ES-I3 (cell line): Measurements from ENCODE around the gene ADCY5.

Source experiments
- H3K36me3 ChIP-seq: 2 replicates; pipeline ENCODE4 v1.6.1; 2013; ENCODE audit warnings: mild to moderate bottlenecking, low read length, control low read depth, moderate library complexity; ENCODE audit not compliant: insufficient read depth
- H3K4me1 ChIP-seq: 2 replicates; pipeline ENCODE4 v1.6.1; 2013; ENCODE audit warnings: mild to moderate bottlenecking, control low read depth, low read length; ENCODE audit not compliant: insufficient read depth
- H3K9ac ChIP-seq: 2 replicates; pipeline ENCODE4 v1.6.1; 2013; ENCODE audit warnings: low read depth, mild to moderate bottlenecking, low read length, moderate library complexity
- H3K9me3 ChIP-seq: 2 replicates; pipeline ENCODE4 v1.6.1; 2013; ENCODE audit warnings: mild to moderate bottlenecking, low read length, moderate library complexity; ENCODE audit not compliant: control insufficient read depth, insufficient read depth

ADCY5 gene

DNA sequence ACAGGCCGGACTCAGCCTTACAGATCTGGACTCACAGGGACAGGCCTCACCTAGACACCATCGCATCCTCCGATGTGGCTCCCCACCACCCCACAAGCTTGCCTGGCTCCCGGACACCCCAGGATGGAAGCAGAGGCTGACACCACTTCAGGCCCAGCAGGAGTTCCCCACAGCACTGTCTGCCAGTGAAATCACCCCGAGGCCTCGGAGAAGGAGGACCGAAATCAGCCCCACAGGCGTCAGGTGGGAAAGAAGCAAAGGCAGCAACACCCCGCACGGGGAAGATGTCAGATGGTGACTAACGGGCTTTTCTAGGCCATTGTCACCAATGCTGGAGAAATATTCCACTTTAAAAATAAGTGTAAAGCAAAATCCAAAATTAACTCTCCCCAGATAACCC, 18.6 kb downstream of the ADCY5 start:
- no peak overlapping the region for H3K9ac ChIP-seq

DNA sequence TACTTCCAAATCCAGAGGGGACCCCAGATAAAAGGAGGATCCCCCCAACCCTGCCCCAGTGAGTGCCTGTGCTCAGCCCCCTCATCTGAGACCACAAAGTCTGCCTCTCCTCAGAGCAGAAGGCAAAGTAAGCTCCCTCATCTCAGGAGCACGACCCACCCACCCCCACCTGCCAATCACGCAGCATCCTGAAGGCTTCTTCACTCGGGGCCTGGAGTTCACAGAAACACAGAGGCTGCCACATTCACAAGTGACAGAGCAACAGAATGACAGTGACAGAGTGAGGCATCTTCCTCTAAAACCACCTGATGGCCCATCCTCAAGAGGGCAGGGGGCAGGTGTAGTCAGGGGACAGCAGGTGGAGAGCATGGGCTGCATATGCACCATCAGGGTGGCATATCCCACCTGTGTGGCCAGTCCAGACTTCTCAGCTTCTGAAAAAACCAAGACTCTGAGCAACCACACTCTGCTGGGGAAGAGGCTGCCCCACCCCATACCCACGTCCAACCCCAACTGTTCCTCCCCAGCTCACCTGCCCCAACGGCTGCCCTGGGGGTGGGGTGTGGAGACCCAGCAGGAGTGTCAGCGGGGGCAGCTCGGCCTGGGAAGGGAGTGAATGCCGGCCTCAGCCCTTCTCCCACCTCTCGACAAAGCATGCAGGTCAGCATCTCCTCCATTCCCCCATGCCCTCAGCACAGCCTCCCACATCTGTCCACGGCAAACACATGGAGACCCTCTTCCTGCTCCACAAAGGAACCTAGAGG, 19.3 kb downstream of the ADCY5 start:
- Histone ChIP-seq H3K4me1 (no peaks in the 10 kb centered on the region), H3K36me3 (no peaks in the 10 kb centered on the region), H3K9me3 (no peaks in the 10 kb centered on the region), H3K9ac (no peak overlapping the region)

More for the DNA sequence above, 18.6 kb downstream of the ADCY5 start:
- no peaks in the 10 kb centered on the region for H3K9me3 ChIP-seq
- H3K4me1 ChIP-seq, result no peaks in the 10 kb centered on the region
- H3K36me3 ChIP-seq, result no peaks in the 10 kb centered on the region

- Histone ChIP-seq H3K4me1 (no peaks in the 10 kb centered on the region), H3K9ac (no peak overlapping the region), H3K9me3 (no peaks in the 10 kb centered on the region), H3K36me3 (no peaks in the 10 kb centered on the region)
These were observed 23.7 kb downstream of the ADCY5 start for GRCh38 chr3:123424999-123425712.

GRCh38 chr3:123424321-123424998, 24.4 kb downstream of the ADCY5 start:
- H3K9me3 ChIP-seq, result no peaks in the 10 kb centered on the region
- no peaks in the 10 kb centered on the region for H3K4me1 ChIP-seq
- H3K36me3 ChIP-seq, result no peaks in the 10 kb centered on the region
- H3K9ac ChIP-seq, result no peak overlapping the region

DNA sequence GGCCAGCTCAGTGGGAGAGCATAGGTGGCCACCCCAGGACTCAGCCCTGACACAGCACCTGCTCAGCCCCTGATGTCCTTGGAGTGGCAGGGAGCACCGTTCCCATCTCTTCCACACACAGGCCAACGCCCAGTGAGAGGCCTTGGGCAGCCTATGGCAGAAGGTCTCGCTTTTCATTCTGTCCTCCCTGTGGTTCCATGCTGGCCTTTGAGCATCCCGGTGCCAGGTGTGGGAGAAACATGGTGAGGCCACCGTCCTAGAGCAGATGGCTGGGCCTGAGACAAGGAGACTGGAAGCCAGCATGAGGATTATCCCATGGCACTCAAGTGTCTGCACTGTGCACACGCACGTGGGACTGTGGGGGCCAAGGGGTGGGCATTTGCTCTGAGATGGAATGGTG, 25.1 kb downstream of the ADCY5 start:
- no peaks in the 10 kb centered on the region for H3K36me3 ChIP-seq
- no peaks in the 10 kb centered on the region for H3K9me3 ChIP-seq
- H3K9ac ChIP-seq, result no peak overlapping the region
- no peaks in the 10 kb centered on the region for H3K4me1 ChIP-seq

DNA sequence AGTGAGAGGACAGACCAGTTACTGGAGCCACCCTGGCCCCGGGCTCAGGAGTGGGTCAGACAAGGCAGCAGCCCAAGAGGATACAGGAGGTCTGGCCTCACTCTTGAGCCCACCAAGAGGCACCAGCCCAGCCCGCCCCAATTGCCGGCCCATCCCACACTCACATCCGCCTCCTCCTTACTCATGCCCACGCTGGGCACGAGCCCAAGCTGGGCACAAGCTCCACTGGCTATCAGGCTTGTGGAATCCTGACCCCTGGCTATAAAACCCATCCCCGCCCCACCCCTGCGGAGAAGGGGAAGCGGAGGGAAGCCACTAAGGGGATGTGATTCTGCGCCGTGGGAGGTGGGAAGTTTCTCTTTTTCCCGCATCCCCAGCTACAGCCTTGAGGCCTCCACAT, 25.9 kb downstream of the ADCY5 start:
- Histone ChIP-seq H3K9ac (no peak overlapping the region), H3K4me1 (no peaks in the 10 kb centered on the region), H3K9me3 (no peaks in the 10 kb centered on the region), H3K36me3 (no peaks in the 10 kb centered on the region)

GRCh38 chr3:123422457-123422856, 26.4 kb downstream of the ADCY5 start:
- Histone ChIP-seq H3K9ac (no peak overlapping the region), H3K36me3 (no peaks in the 10 kb centered on the region), H3K4me1 (no peaks in the 10 kb centered on the region), H3K9me3 (no peaks in the 10 kb centered on the region)

DNA sequence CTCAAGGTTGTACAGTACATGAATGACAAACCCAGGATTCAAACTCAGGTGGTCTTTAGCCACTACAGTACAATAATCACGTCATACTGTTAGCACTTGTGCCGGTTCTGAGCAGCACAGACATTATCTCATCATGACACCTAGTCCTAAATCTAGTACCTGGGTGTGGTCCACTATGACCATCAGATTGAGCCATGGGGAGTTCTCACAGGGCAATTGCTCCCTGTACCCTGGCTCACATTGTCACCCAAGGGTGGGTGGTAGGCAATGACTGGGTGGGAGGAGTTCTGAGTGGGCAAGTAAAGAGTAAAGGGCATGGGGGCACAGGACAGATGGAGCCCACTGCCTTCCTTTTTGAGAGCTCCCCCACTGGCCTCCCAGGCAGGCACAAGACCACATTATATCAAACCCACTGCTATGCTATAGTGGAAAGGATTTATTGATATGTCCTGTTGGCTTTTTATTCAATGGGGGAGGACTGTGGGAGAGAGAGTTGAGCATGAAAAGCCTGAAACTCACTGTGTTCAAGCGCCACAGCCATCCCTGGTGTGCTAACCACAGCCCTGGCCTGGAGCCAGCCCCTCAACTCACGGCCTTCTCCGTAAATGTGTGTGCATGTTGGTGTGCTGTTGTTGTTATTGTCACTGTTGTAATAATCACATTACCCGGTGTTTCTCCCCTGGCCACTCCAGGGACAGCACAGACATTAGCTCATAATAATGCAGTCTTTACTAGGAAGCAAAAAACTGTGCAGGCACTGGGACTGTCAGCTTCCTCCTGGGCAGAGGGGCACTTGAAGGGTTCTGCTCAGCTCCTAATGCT, 27.3 kb downstream of the ADCY5 start:
- Histone ChIP-seq H3K4me1 (no peaks in the 10 kb centered on the region), H3K9me3 (no peaks in the 10 kb centered on the region), H3K9ac (no peak overlapping the region), H3K36me3 (no peaks in the 10 kb centered on the region)

DNA sequence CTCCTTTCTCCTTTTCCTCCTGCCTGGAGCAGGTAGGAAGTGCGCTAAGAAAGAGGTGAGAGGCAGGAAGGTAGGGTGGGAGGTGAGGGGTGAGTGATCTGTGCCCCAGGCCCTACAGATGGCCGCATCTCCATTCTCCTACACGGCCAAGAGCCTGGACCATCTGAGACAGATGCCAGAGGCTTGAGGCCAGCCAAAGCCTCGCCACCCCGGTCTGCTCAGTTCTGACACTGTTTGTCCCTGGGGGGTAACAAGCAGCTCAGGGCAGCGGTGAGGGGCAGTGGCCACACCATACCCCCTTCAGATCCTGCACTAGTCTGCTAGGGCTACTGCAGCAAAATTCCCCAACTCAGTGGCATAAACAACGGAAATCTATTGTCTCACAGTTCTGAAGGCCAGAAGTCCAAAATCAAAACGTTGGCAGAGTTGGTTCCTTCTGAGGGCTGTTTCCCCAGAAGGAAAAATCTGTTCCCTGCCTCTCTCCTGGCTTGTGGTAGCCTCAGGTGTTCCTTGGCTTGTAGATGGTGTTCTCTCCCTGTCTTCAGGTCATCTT, 28.4 kb downstream of the ADCY5 start:
- Histone ChIP-seq H3K36me3 (no peaks in the 10 kb centered on the region), H3K4me1 (no peaks in the 10 kb centered on the region), H3K9ac (no peak overlapping the region), H3K9me3 (no peaks in the 10 kb centered on the region)

DNA sequence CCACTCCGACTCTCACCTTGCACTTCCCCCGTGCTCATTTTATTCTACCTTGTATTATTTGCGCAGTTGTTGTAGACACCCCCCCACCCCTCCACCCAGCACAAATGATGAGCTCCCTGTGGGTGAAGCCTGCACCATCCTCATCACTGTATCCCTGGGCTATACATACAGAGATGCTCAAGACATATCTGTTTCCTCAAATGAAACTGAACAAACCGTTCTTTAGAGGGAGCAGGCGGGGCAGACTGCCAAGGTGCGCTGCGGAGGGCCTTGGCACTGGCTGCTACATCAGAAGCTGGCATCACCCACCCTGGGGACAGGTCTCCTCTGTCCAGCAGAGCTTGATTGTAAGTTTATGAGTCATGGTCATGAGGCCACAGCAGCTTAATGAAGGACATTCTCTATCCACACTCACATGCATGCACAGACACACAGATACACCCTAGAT, 29.0 kb downstream of the ADCY5 start:
- Histone ChIP-seq H3K9me3 (no peaks in the 10 kb centered on the region), H3K9ac (no peak overlapping the region), H3K36me3 (no peaks in the 10 kb centered on the region), H3K4me1 (no peaks in the 10 kb centered on the region)

DNA sequence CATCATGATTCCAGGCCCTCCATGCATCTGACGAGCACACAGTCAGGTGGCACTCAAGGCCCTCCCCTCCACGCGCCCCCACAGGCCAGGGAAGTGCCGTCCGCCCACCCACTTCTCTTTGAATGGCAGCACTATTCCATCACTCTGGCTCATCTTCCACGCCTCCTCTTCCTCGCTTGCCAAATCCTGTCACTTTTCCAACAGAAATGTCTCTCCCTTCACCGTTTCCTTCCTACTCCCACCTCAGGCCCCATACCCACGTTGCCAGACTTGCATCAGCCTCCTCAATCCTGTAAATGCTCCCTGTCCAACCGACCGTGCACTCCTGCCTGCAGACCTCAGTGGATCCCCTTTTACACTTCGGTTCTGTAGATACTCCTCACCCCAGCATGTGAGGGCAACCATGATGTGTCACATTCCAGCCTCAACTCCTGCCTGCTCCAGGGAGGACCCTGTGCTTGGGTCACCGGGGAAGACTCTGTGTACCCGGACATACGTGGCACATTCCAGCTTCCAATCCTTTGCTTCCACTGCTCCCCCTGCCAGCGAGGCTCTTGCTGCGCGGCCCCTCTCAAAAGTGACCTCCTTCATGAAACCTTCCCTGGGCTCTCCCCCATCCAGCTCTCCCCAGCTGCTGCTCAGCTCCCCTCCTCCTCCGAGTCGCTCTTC, 29.6 kb downstream of the ADCY5 start:
- Histone ChIP-seq H3K4me1 (no peaks in the 10 kb centered on the region), H3K9me3 (no peaks in the 10 kb centered on the region), H3K36me3 (no peaks in the 10 kb centered on the region), H3K9ac (no peak overlapping the region)

GRCh38 chr3:123416647-123417046, 32.2 kb downstream of the ADCY5 start:
- H3K9ac ChIP-seq, result no peak overlapping the region
- H3K9me3 ChIP-seq, result no peaks in the 10 kb centered on the region
- no peaks in the 10 kb centered on the region for H3K36me3 ChIP-seq
- peaks cover 8% of the 10 kb centered on the region; the same call in 1 of the 2 replicates for H3K4me1 ChIP-seq

GRCh38 chr3:123416173-123416572, 32.7 kb downstream of the ADCY5 start:
- H3K36me3 ChIP-seq, result no peaks in the 10 kb centered on the region
- no peaks in the 10 kb centered on the region for H3K9me3 ChIP-seq
- H3K9ac ChIP-seq, result no peak overlapping the region
- H3K4me1 ChIP-seq, result peaks cover 10% of the 10 kb centered on the region; the same call in 1 of the 2 replicates
